ENCODE results near the gene XPNPEP3. TPM values are rescaled to one million over a fixed set of nuclear protein-coding genes. Genes with fewer than 3 reads are reported as not detected.

Gene XPNPEP3
- total and polyA plus RNA-seq, 8 donors = 3.0 to 12.5 (median 5.2) TPM

DNA sequence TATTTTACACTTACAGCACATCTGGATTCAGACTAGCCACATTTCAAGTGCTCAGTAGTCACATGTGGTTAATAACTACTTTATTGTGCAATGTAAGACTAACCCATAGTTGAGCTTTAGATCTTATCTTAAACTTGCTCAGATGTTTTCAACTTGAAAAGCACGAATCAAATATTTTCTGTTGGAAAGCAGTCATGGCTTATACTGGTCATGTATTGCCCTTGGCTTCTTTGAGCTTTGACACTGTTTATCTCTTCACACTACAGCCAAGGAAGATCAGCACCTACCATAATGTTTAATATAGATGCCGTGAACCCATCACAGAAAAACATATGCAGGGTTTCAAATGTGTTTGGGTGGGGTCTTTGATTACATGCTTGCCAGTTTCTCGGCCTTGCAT lies 98.6 kb downstream of the XPNPEP3 start:
- intact Hi-C loops (cut with DNase I; ENCODE audit: low total_unique reads) = no loop called here
- no peak for DNase-seq
- 71 to 81% (median 77%) methylated on average over 3 of the region's 3 CpGs for WGBS, 5 donors

DNA sequence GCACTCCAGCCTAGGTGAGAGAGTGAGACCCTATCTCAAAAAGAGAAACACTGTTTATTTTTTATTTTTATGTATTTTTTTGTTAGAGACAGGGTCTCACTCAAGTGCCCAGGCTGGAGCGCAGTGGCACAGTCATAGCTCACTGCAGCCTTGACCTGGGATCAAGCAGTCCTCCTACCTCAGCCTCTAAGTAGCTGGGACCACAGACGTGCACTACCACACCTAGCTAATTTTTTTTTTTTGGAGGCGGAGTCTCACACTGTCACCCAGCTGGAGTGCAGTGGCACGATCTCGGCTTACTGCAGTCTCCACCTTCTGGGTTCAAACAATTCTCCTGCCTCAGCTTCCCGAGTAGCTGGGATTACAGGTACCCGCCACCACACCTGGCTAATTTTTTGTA lies 100.7 kb downstream of the XPNPEP3 start:
- no peak overlapping the region for H3K4me3 ChIP-seq
- no peaks in the 10 kb centered on the region for H3K9me3 ChIP-seq
- H3K27me3 ChIP-seq = no peaks in the 10 kb centered on the region
- H3K36me3 ChIP-seq = peaks cover 11 to 84% (median 81%) of the 10 kb centered on the region in 4 donors
- no peak for DNase-seq
- intact Hi-C loops (cut with DNase I; ENCODE audit: low total_unique reads) = no loop called here
- TF ChIP-seq POLR2A (IDR thresholded peaks at IDR 0.05) (no peak), EP300 (IDR thresholded peaks at IDR 0.05) (no peak), POLR2AphosphoS5 (IDR thresholded peaks at IDR 0.05) (no peak)
- TF ChIP-seq, protein P1, sequence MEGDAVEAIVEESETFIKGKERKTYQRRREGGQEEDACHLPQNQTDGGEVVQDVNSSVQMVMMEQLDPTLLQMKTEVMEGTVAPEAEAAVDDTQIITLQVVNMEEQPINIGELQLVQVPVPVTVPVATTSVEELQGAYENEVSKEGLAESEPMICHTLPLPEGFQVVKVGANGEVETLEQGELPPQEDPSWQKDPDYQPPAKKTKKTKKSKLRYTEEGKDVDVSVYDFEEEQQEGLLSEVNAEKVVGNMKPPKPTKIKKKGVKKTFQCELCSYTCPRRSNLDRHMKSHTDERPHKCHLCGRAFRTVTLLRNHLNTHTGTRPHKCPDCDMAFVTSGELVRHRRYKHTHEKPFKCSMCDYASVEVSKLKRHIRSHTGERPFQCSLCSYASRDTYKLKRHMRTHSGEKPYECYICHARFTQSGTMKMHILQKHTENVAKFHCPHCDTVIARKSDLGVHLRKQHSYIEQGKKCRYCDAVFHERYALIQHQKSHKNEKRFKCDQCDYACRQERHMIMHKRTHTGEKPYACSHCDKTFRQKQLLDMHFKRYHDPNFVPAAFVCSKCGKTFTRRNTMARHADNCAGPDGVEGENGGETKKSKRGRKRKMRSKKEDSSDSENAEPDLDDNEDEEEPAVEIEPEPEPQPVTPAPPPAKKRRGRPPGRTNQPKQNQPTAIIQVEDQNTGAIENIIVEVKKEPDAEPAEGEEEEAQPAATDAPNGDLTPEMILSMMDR (IDR thresholded peaks at IDR 0.05) = no peak
- 87 to 89% (median 89%) methylated on average over 7 of the region's 7 CpGs for WGBS, 5 donors
- H3K27ac ChIP-seq = no peak overlapping the region
- peaks cover 14 to 49% (median 21%) of the 10 kb centered on the region in 4 donors for H3K4me1 ChIP-seq

More for the DNA sequence above, 98.6 kb downstream of the XPNPEP3 start:
- Histone ChIP-seq H3K36me3 (peaks cover 11 to 65% (median 61%) of the 10 kb centered on the region in 4 donors), H3K27ac (no peak overlapping the region), H3K27me3 (no peaks in the 10 kb centered on the region), H3K9me3 (no peaks in the 10 kb centered on the region), H3K4me1 (peaks cover 20 to 58% (median 29%) of the 10 kb centered on the region in 4 donors), H3K4me3 (no peak overlapping the region)
- TF ChIP-seq, protein P1 (IDR thresholded peaks at IDR 0.05) = no peak
- TF ChIP-seq EP300 (IDR thresholded peaks at IDR 0.05) = no peak
- TF ChIP-seq POLR2AphosphoS5 (IDR thresholded peaks at IDR 0.05) = no peak
- no peak for TF ChIP-seq POLR2A (IDR thresholded peaks at IDR 0.05)

DNA sequence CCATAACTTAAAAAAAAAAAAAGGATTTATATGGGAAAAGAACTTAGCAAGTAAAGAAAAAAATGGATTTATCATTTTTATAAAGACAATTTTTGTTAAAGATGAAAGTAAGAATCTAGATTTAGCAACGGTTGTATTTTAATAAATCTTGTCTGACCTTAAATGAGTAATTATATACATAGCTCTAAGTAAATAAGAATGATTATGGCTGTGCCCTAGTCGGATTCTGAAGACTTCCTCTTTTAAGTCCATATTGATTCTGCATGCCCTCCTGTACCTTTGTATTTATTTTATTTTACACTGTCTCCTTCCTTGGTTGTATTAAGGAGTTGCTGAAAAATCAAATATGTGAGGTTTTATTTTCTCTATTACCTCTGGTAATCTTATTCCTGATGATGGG lies 101.4 kb downstream of the XPNPEP3 start:
- intact Hi-C loops (cut with DNase I; ENCODE audit: low total_unique reads) = no loop called here
- Histone ChIP-seq H3K27me3 (no peaks in the 10 kb centered on the region), H3K4me3 (no peak overlapping the region), H3K27ac (no peak overlapping the region), H3K4me1 (peaks cover 7 to 42% (median 14%) of the 10 kb centered on the region in 4 donors), H3K9me3 (no peaks in the 10 kb centered on the region), H3K36me3 (peaks cover 11 to 90% (median 86%) of the 10 kb centered on the region in 4 donors)
- DNase-seq = no peak
- TF ChIP-seq, protein P1 (IDR thresholded peaks at IDR 0.05) = no peak
- TF ChIP-seq EP300 (IDR thresholded peaks at IDR 0.05) = no peak
- no peak for TF ChIP-seq POLR2AphosphoS5 (IDR thresholded peaks at IDR 0.05)
- TF ChIP-seq POLR2A (IDR thresholded peaks at IDR 0.05) = no peak
- 36 to 50% (median 42%) methylated on average over 2 of the region's 2 CpGs for whole genome bisulfite sequencing, 5 donors

DNA sequence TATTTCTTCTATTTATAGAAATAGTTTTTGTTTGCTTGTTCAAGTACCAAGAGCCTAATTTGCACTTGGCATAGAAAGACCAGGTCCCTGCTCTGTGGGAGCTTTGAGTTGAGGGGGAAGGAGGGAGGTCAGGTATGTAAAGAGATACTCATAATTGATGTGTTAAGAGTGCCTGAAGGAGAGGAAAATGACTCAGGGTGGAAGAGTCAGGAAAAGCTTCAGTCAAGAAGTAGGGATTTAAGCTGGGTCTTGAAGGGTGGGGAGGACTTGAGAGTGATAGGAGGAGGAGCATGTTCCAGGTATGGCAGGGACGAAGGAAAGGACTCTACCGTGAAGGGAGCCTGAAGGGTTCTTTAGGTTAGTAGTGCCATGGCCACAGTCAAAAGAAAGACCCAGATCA lies 103.2 kb downstream of the XPNPEP3 start:
- H3K4me3 ChIP-seq = no peak overlapping the region
- no peaks in the 10 kb centered on the region for H3K9me3 ChIP-seq
- intact Hi-C loops (cut with DNase I; ENCODE audit: low total_unique reads) = no loop called here
- no peaks in the 10 kb centered on the region for H3K27me3 ChIP-seq
- TF ChIP-seq, protein P1 (IDR thresholded peaks at IDR 0.05) = no peak
- TF ChIP-seq POLR2AphosphoS5 (IDR thresholded peaks at IDR 0.05) (no peak), EP300 (IDR thresholded peaks at IDR 0.05) (no peak), POLR2A (IDR thresholded peaks at IDR 0.05) (no peak)
- peaks cover 0 to 39% (median 4%) of the 10 kb centered on the region in 4 donors for H3K4me1 ChIP-seq
- peaks cover 26 to 92% (median 88%) of the 10 kb centered on the region in 4 donors for H3K36me3 ChIP-seq
- WGBS, 5 donors = 66 to 80% (median 76%) methylated on average over 2 of the region's 2 CpGs
- DNase-seq = no peak
- no peak overlapping the region for H3K27ac ChIP-seq
